Measurements from ENCODE around the gene PDE4B. TPM values are rescaled to one million over a fixed set of nuclear protein-coding genes. Genes with fewer than 3 reads are reported as not detected.

The PDE4B gene
- total RNA-seq, 2 donors from 2014 or later = 18.1 to 55.4 TPM

DNA sequence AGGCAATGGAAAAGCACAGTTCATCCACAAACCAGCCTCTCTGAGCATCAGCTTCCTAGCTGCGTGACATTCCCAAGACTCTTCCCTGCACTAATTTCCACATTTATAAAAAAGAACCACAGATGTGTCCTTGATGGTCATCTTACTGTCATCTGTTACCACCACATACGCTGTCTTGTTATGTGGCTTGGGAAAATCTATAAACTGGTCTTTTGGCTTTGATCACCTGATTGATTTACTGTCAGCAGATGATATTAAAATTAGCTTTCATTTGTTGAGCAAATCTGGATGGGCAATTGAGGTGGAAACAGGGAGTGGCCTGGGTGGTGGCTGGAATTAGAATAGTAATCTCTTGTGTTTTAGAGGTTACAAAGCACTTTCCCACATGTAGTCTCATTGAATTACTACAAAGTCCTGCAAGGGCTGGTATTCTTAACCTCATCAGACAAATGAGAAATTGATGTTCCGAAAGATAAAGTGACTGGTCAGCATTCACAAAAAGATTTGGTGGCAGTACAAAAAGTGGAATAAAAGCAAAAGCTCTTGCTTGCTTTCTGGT, 509.6 kb downstream of the PDE4B start:
- TF ChIP-seq, protein P1, sequence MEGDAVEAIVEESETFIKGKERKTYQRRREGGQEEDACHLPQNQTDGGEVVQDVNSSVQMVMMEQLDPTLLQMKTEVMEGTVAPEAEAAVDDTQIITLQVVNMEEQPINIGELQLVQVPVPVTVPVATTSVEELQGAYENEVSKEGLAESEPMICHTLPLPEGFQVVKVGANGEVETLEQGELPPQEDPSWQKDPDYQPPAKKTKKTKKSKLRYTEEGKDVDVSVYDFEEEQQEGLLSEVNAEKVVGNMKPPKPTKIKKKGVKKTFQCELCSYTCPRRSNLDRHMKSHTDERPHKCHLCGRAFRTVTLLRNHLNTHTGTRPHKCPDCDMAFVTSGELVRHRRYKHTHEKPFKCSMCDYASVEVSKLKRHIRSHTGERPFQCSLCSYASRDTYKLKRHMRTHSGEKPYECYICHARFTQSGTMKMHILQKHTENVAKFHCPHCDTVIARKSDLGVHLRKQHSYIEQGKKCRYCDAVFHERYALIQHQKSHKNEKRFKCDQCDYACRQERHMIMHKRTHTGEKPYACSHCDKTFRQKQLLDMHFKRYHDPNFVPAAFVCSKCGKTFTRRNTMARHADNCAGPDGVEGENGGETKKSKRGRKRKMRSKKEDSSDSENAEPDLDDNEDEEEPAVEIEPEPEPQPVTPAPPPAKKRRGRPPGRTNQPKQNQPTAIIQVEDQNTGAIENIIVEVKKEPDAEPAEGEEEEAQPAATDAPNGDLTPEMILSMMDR (IDR thresholded peaks at IDR 0.05) = no peak
- TF ChIP-seq POLR2AphosphoS5 (IDR thresholded peaks at IDR 0.05) = no peak
- TF ChIP-seq POLR2A (IDR thresholded peaks at IDR 0.05) = no peak
- no peaks in the 10 kb centered on the region for H3K4me1 ChIP-seq (replicated peaks)
- H3K4me3 ChIP-seq = no peak overlapping the region
- no peak overlapping the region for H3K27ac ChIP-seq
- no peak for DNase-seq (ENCODE audit: low spot score)
- intact Hi-C loops (cut with DNase I) = no loop called here
- WGBS = 91% methylated on average over 3 of the region's 3 CpGs
- H3K27me3 ChIP-seq (replicated peaks; ENCODE audit: insufficient read depth) = no peaks in the 10 kb centered on the region
- no peaks in the 10 kb centered on the region for H3K9me3 ChIP-seq
- no peaks in the 10 kb centered on the region for H3K36me3 ChIP-seq

DNA sequence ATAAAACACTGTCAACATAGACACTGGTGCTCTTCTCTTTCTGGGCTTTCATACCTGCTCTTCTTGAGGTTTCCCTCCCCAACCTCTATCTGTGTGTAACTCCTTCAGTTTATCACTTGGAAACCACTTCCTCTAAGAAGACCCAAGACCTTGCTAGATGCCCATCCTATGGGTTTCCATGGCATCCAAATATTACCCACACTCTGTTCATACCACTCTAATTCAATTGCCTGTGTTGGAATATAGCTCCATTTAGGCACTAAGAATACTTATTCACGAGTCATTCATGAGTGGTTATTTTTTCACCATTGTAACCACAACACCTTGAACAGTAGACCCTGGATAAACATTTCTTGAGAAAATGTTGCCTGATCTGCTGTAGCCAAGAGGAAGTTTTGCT, 510.1 kb downstream of the PDE4B start:
- no peak for DNase-seq (ENCODE audit: low spot score)
- intact Hi-C loops (cut with DNase I) = no loop called here
- Histone ChIP-seq H3K4me1 (replicated peaks) (no peaks in the 10 kb centered on the region), H3K9me3 (no peaks in the 10 kb centered on the region), H3K36me3 (no peaks in the 10 kb centered on the region), H3K27ac (no peak overlapping the region), H3K4me3 (no peak overlapping the region), H3K27me3 (replicated peaks; ENCODE audit: insufficient read depth) (no peaks in the 10 kb centered on the region)
- TF ChIP-seq, protein P1 (IDR thresholded peaks at IDR 0.05) = no peak
- TF ChIP-seq POLR2AphosphoS5 (IDR thresholded peaks at IDR 0.05) (no peak), POLR2A (IDR thresholded peaks at IDR 0.05) (no peak)
- 70% methylated on average over 1 of the region's 1 CpG for WGBS

DNA sequence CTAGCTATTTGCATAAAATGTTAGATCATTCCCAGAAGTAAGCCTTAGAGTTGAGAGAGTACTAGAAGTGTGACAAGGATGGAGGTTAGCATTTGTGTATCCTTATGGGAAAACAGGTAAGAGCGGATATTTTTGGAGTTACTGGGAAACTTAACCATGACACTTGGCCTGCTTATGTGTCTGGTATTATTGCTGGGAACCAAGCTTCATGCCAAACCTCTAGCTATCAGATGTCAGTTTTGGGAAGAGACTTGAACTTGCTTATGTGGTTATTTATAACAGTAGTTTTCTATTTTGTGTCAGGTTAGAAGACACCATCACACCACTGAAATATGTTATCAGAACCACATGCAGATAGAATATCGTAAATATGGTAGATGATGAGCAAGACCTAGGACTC, 511.0 kb downstream of the PDE4B start:
- DNase-seq (ENCODE audit: low spot score) = no peak
- intact Hi-C loops (cut with DNase I) = no loop called here
- WGBS = 96% methylated on average over 2 of the region's 2 CpGs
- Histone ChIP-seq H3K4me1 (replicated peaks) (no peaks in the 10 kb centered on the region), H3K4me3 (no peak overlapping the region), H3K27me3 (replicated peaks; ENCODE audit: insufficient read depth) (no peaks in the 10 kb centered on the region), H3K9me3 (no peaks in the 10 kb centered on the region), H3K27ac (no peak overlapping the region), H3K36me3 (no peaks in the 10 kb centered on the region)
- no peak for TF ChIP-seq POLR2A (IDR thresholded peaks at IDR 0.05)
- no peak for TF ChIP-seq POLR2AphosphoS5 (IDR thresholded peaks at IDR 0.05)
- TF ChIP-seq, protein P1 (IDR thresholded peaks at IDR 0.05) = no peak

DNA sequence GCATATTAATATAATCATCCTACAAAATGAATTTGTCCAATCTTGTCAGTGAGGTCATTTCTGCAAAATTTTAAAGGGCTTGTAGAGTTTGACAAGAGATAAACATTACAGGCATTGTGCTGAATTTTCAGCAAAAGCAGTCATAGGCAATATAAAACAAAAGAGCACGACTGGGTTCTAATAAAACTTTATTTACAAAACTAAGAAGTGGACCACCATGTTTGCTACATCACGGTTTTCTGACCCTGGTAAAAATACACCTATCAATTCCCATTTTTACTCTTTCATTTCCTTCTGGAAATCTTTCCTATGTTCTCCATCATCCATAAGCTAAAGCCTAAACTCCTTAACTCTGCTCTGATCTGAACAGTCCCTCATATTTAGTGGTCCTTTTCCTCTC, 511.4 kb downstream of the PDE4B start:
- Histone ChIP-seq H3K4me3 (no peak overlapping the region), H3K27ac (no peak overlapping the region), H3K27me3 (replicated peaks; ENCODE audit: insufficient read depth) (no peaks in the 10 kb centered on the region), H3K9me3 (no peaks in the 10 kb centered on the region), H3K36me3 (no peaks in the 10 kb centered on the region), H3K4me1 (replicated peaks) (no peaks in the 10 kb centered on the region)
- intact Hi-C loops (cut with DNase I) = no loop called here
- no peak for DNase-seq (ENCODE audit: low spot score)
- TF ChIP-seq POLR2AphosphoS5 (IDR thresholded peaks at IDR 0.05) (no peak), POLR2A (IDR thresholded peaks at IDR 0.05) (no peak)
- TF ChIP-seq, protein P1 (IDR thresholded peaks at IDR 0.05) = no peak
- WGBS = 61% methylated on average over 2 of the region's 2 CpGs

DNA sequence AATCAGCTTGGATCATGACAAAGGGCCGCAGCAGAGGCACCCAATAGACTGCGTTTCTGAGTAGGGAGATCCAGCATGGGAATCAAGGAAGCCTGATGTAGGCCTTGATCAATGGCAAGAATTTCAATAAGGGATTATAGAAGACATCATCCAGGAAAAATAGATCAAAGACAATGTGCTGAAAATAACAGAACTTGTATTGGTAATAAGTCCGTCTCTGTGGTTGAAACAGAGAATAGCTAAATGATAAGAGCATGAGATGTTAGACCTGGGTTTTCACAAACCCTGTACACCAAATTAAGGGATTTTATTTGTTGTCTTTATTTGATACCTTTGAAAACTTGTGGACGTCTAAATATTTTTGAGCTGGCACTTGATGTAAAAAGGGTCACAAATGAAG, 513.2 kb downstream of the PDE4B start:
- intact Hi-C loops (cut with DNase I) = no loop called here
- no peaks in the 10 kb centered on the region for H3K9me3 ChIP-seq
- H3K4me3 ChIP-seq = no peak overlapping the region
- H3K27me3 ChIP-seq (replicated peaks; ENCODE audit: insufficient read depth) = no peaks in the 10 kb centered on the region
- no peaks in the 10 kb centered on the region for H3K4me1 ChIP-seq (replicated peaks)
- 97% methylated on average over 4 of the region's 4 CpGs for WGBS
- no peak for DNase-seq (ENCODE audit: low spot score)
- no peaks in the 10 kb centered on the region for H3K36me3 ChIP-seq
- no peak overlapping the region for H3K27ac ChIP-seq
- TF ChIP-seq POLR2A (IDR thresholded peaks at IDR 0.05) (no peak), POLR2AphosphoS5 (IDR thresholded peaks at IDR 0.05) (no peak)
- TF ChIP-seq, protein P1 (IDR thresholded peaks at IDR 0.05) = no peak
